ENCODE data around the gene RNF225.

RNF225 gene

GRCh38 chr19:58394821-58395219 lies 636 bp upstream of the RNF225 start:
- no CpG with 5 or more reads among the region's 3 CpGs for WGBS, 2 donors (ENCODE audit: extremely low coverage in 2 of 2, insufficient read length in 2 of 2, insufficient replicate concordance in 1 of 2)
- no peak overlapping the region for H2AFZ ChIP-seq (ENCODE audit: low read length)
- DNase-seq (ENCODE audit: low spot score) = no peak

GRCh38 chr19:58395979-58396627 lies 647 bp downstream of the RNF225 start:
- Histone ChIP-seq H2BK120ac (ENCODE audit: low read depth, low read length) (peak overlapping the region; percentile 47), H3K14ac (ENCODE audit: low read length) (peak overlapping the region; percentile 82), H4K91ac (ENCODE audit: low read depth, low read length, poor library complexity) (no peak overlapping the region), H3K9me3 (replicated peaks in 1 of 2; ENCODE audit: control insufficient read depth in 2 of 2, insufficient read depth in 1 of 2, low read depth in 1 of 2, low read length in 2 of 2) (peaks cover 0 to 1% of the 10 kb centered on the region in 2 donors), H2AFZ (ENCODE audit: low read length) (no peak overlapping the region), H3K23ac (ENCODE audit: low read depth, low read length, poor library complexity) (peak overlapping the region; percentile 85), H3K18ac (ENCODE audit: low read length) (peak overlapping the region; percentile 98), H2BK5ac (ENCODE audit: low read length) (no peak overlapping the region), H2AK5ac (ENCODE audit: low read depth, low read length) (peak overlapping the region; percentile 93), H3K4ac (ENCODE audit: low read length) (peak overlapping the region; percentile 93), H3K27ac (replicated peaks; ENCODE audit: low read length) (no peak overlapping the region), H3K4me1 (ENCODE audit: control insufficient read depth in 2 of 2, insufficient read depth in 1 of 2, low read depth in 1 of 2, low read length in 2 of 2) (peaks cover 4 to 14% of the 10 kb centered on the region in 2 donors), H3K9ac (ENCODE audit: low read depth, low read length, poor library complexity) (peak overlapping the region; percentile 84), H3K79me1 (ENCODE audit: low read depth, low read length) (peaks cover 6% of the 10 kb centered on the region), H2BK15ac (ENCODE audit: low read length) (peak overlapping the region; percentile 93), H2BK12ac (ENCODE audit: low read length) (peak overlapping the region; percentile 58), H3K27me3 (ENCODE audit: control insufficient read depth in 3 of 3, insufficient read depth in 3 of 3, low read depth in 1 of 3, low read length in 3 of 3) (peaks cover 0 to 22% (median 7%) of the 10 kb centered on the region in 3 experiments), H3K36me3 (replicated peaks in 1 of 2; ENCODE audit: control insufficient read depth in 2 of 2, insufficient read depth in 2 of 2, low read length in 2 of 2) (peaks cover 26 to 51% of the 10 kb centered on the region in 2 donors), H3K4me3 (ENCODE audit: low read length in 2 of 2) (peak overlapping the region in 1 of 2 donors; percentile 68), H3K4me2 (ENCODE audit: insufficient read depth, low read length, poor library complexity, severe bottlenecking) (peak overlapping the region; percentile 56), H4K8ac (ENCODE audit: low read depth, low read length) (peak overlapping the region; percentile 82)
- WGBS, 2 donors (ENCODE audit: extremely low coverage in 2 of 2, insufficient read length in 2 of 2, insufficient replicate concordance in 1 of 2) = no CpG with 5 or more reads among the region's 75 CpGs
- DNase-seq (ENCODE audit: low spot score) = no peak

More at GRCh38 chr19:58394821-58395219, 636 bp upstream of the RNF225 start:
- no peak overlapping the region for H4K91ac ChIP-seq (ENCODE audit: low read depth, low read length, poor library complexity)
- H2BK15ac ChIP-seq (ENCODE audit: low read length) = no peak overlapping the region
- H3K9me3 ChIP-seq (replicated peaks in 1 of 2; ENCODE audit: control insufficient read depth in 2 of 2, insufficient read depth in 1 of 2, low read depth in 1 of 2, low read length in 2 of 2) = peaks cover 0 to 1% of the 10 kb centered on the region in 2 donors
- H3K27ac ChIP-seq (replicated peaks; ENCODE audit: low read length) = no peak overlapping the region
- H3K79me1 ChIP-seq (ENCODE audit: low read depth, low read length) = peaks cover 5% of the 10 kb centered on the region
- H2BK12ac ChIP-seq (ENCODE audit: low read length) = no peak overlapping the region
- H3K36me3 ChIP-seq (replicated peaks in 1 of 2; ENCODE audit: control insufficient read depth in 2 of 2, insufficient read depth in 2 of 2, low read length in 2 of 2) = peaks cover 31 to 63% of the 10 kb centered on the region in 2 donors
- H3K18ac ChIP-seq (ENCODE audit: low read length) = no peak overlapping the region
- no peak overlapping the region for H3K9ac ChIP-seq (ENCODE audit: low read depth, low read length, poor library complexity)
- no peak overlapping the region for H3K4me2 ChIP-seq (ENCODE audit: insufficient read depth, low read length, poor library complexity, severe bottlenecking)
- no peak overlapping the region for H4K8ac ChIP-seq (ENCODE audit: low read depth, low read length)
- no peak overlapping the region for H3K4ac ChIP-seq (ENCODE audit: low read length)
- H2BK5ac ChIP-seq (ENCODE audit: low read length) = no peak overlapping the region
- peaks cover 0 to 22% (median 7%) of the 10 kb centered on the region in 3 experiments for H3K27me3 ChIP-seq (ENCODE audit: control insufficient read depth in 3 of 3, insufficient read depth in 3 of 3, low read depth in 1 of 3, low read length in 3 of 3)
- H3K4me3 ChIP-seq (ENCODE audit: low read length in 2 of 2) = no peak overlapping the region
- peaks cover 0 to 5% of the 10 kb centered on the region in 2 donors for H3K4me1 ChIP-seq (ENCODE audit: control insufficient read depth in 2 of 2, insufficient read depth in 1 of 2, low read depth in 1 of 2, low read length in 2 of 2)
- peak overlapping the region; percentile 39 for H2BK120ac ChIP-seq (ENCODE audit: low read depth, low read length)
- H3K23ac ChIP-seq (ENCODE audit: low read depth, low read length, poor library complexity) = peak overlapping the region; percentile 61
- H2AK5ac ChIP-seq (ENCODE audit: low read depth, low read length) = no peak overlapping the region
- no peak overlapping the region for H3K14ac ChIP-seq (ENCODE audit: low read length)

- Histone ChIP-seq H3K23ac (ENCODE audit: low read depth, low read length, poor library complexity) (peak overlapping the region; percentile 85), H3K4me3 (ENCODE audit: low read length in 2 of 2) (no peak overlapping the region), H3K36me3 (replicated peaks in 1 of 2; ENCODE audit: control insufficient read depth in 2 of 2, insufficient read depth in 2 of 2, low read length in 2 of 2) (peaks cover 24 to 43% of the 10 kb centered on the region in 2 donors), H4K91ac (ENCODE audit: low read depth, low read length, poor library complexity) (no peak overlapping the region), H2BK15ac (ENCODE audit: low read length) (peak overlapping the region; percentile 58), H2AK5ac (ENCODE audit: low read depth, low read length) (peak overlapping the region; percentile 96), H3K9ac (ENCODE audit: low read depth, low read length, poor library complexity) (no peak overlapping the region), H3K79me1 (ENCODE audit: low read depth, low read length) (peaks cover 9% of the 10 kb centered on the region), H3K27ac (replicated peaks; ENCODE audit: low read length) (no peak overlapping the region), H2BK120ac (ENCODE audit: low read depth, low read length) (no peak overlapping the region), H3K14ac (ENCODE audit: low read length) (peak overlapping the region; percentile 94), H3K4me1 (ENCODE audit: control insufficient read depth in 2 of 2, insufficient read depth in 1 of 2, low read depth in 1 of 2, low read length in 2 of 2) (peaks cover 5 to 14% of the 10 kb centered on the region in 2 donors), H3K18ac (ENCODE audit: low read length) (peak overlapping the region; percentile 93), H3K27me3 (ENCODE audit: control insufficient read depth in 3 of 3, insufficient read depth in 3 of 3, low read depth in 1 of 3, low read length in 3 of 3) (peaks cover 0 to 22% (median 7%) of the 10 kb centered on the region in 3 experiments), H2BK5ac (ENCODE audit: low read length) (no peak overlapping the region), H4K8ac (ENCODE audit: low read depth, low read length) (no peak overlapping the region), H2BK12ac (ENCODE audit: low read length) (peak overlapping the region; percentile 4), H3K4ac (ENCODE audit: low read length) (no peak overlapping the region), H2AFZ (ENCODE audit: low read length) (no peak overlapping the region), H3K4me2 (ENCODE audit: insufficient read depth, low read length, poor library complexity, severe bottlenecking) (peak overlapping the region; percentile 56), H3K9me3 (replicated peaks in 1 of 2; ENCODE audit: control insufficient read depth in 2 of 2, insufficient read depth in 1 of 2, low read depth in 1 of 2, low read length in 2 of 2) (peaks cover under 1 to 1% of the 10 kb centered on the region in 2 donors)
- no peak for DNase-seq (ENCODE audit: low spot score)
- no CpG with 5 or more reads among the region's 58 CpGs for WGBS, 2 donors (ENCODE audit: extremely low coverage in 2 of 2, insufficient read length in 2 of 2, insufficient replicate concordance in 1 of 2)
These were observed 1.5 kb downstream of the RNF225 start for GRCh38 chr19:58396691-58397532.
